ENCODE data around the gene NFS1. TPM values are rescaled to one million over a fixed set of nuclear protein-coding genes. Genes with fewer than 3 reads are reported as not detected.

The NFS1 gene
- total and polyA plus RNA-seq, 2 of the 8 experiments (the other 6 are each of a cell fraction or from before 2014, with no cell fraction given): 26.1 to 38.8 TPM

GRCh38 chr20:35662551-35662950 lies 36.6 kb downstream of the NFS1 start:
- no peak overlapping the region for H4K91ac ChIP-seq (replicated peaks; ENCODE audit: insufficient read length, low read length)
- ChIA-PET POLR2A (ENCODE audit: partially characterized antibody) (interaction anchor here (1.1 to 4.7 kb wide), 12 partner anchors 9 to 292 kb away, joined by 3 to 43 read pairs (median 8); partner anchors contain the start of genes RBM39, SCAND1 and SPAG4), CTCF (ENCODE audit: partially characterized antibody) (no interaction called here)
- H2BK15ac ChIP-seq (ENCODE audit: low read length): no peak overlapping the region
- peak overlapping the region in 2 of 4 experiments; percentile 9 to 13; a peak in 3 of 7 replicates for H3K9ac ChIP-seq (replicated peaks in 1 of 4; ENCODE audit: extremely low read depth in 1 of 4, low read depth in 3 of 4, low read length in 3 of 4)
- FAIRE-seq (no peak), DNase-seq (ENCODE audit: low read depth in 1 of 2, low spot score in 2 of 2) (no peak)
- H4K20me1 ChIP-seq (replicated peaks in 1 of 2; ENCODE audit: control insufficient read depth in 1 of 2, insufficient read depth in 2 of 2, low read length in 2 of 2): peaks cover 40 to 51% of the 10 kb centered on the region in 2 experiments
- 46% methylated on average over 2 of the region's 2 CpGs; no CpG with 5 or more reads in 1 of the 2 experiments for WGBS, 2 experiments (ENCODE audit: extremely low coverage in 1 of 2, insufficient coverage in 1 of 2, insufficient read length in 1 of 2, insufficient replicate concordance in 2 of 2, low coverage in 1 of 2, low lambda C conversion rate in 2 of 2, missing lambda C conversion rate in 1 of 2)
- H3K4me2 ChIP-seq (ENCODE audit: insufficient read depth in 1 of 2, low read depth in 2 of 2, low read length in 2 of 2): peak overlapping the region; percentile 90 to 93
- no peaks in the 10 kb centered on the region for H3K79me1 ChIP-seq (ENCODE audit: low read depth, low read length)
- H3K36me3 ChIP-seq (ENCODE audit: control insufficient read depth in 2 of 4, insufficient read depth in 4 of 4, low read length in 3 of 4): no peaks in the 10 kb centered on the region
- H2AFZ ChIP-seq (ENCODE audit: low read length): no peak overlapping the region
- no peak overlapping the region for H3K4ac ChIP-seq (replicated peaks; ENCODE audit: insufficient read length, low read depth, low read length)
- no peak overlapping the region for H3K27ac ChIP-seq (ENCODE audit: low read depth, low read length)
- peak overlapping the region; percentile 92 to 100 (median 98); a peak in 6 of 8 replicates for H3K4me3 ChIP-seq (ENCODE audit: extremely low read depth in 1 of 4, insufficient read depth in 2 of 4, low read depth in 3 of 4, low read length in 4 of 4)
- H2BK12ac ChIP-seq (ENCODE audit: low read depth, low read length): no peak overlapping the region
- no peak overlapping the region for H2BK5ac ChIP-seq (ENCODE audit: low read depth, low read length)
- H4K8ac ChIP-seq (ENCODE audit: extremely low read depth, insufficient read depth, low read length): no peak overlapping the region
- peaks cover 61 to 72% of the 10 kb centered on the region in 2 experiments for H3K79me2 ChIP-seq (ENCODE audit: control insufficient read depth in 1 of 2, insufficient read depth in 2 of 2, low read length in 2 of 2)
- H3K18ac ChIP-seq (ENCODE audit: extremely low read depth, low read length): no peak overlapping the region
- no peak overlapping the region for H2AK5ac ChIP-seq (ENCODE audit: low read depth, low read length)
- no peak overlapping the region for H3K14ac ChIP-seq (ENCODE audit: insufficient read length)
- no peak overlapping the region for H2BK20ac ChIP-seq (ENCODE audit: low read length)
- H3K9me3 ChIP-seq (ENCODE audit: insufficient read depth in 2 of 2, low read depth in 1 of 2, low read length in 1 of 2): no peaks in the 10 kb centered on the region
- no peak overlapping the region for H2BK120ac ChIP-seq (replicated peaks; ENCODE audit: low read depth, low read length)
- no peaks in the 10 kb centered on the region for H3K27me3 ChIP-seq (replicated peaks in 1 of 4; ENCODE audit: control insufficient read depth in 3 of 4, extremely low read depth in 1 of 4, insufficient read depth in 3 of 4, low read length in 3 of 4)
- peaks cover 9% of the 10 kb centered on the region for H3K23me2 ChIP-seq (ENCODE audit: low read depth, low read length)
- no peak overlapping the region for H3K56ac ChIP-seq (replicated peaks; ENCODE audit: insufficient read length, low read depth, low read length)
- H4K5ac ChIP-seq (ENCODE audit: insufficient read length, low read depth, low read length): no peak overlapping the region
- H3K4me1 ChIP-seq (replicated peaks in 1 of 4; ENCODE audit: control insufficient read depth in 3 of 4, insufficient read depth in 4 of 4, low read length in 3 of 4): peaks cover 0 to 7% (median 0%) of the 10 kb centered on the region in 4 experiments; a peak in 3 of 7 replicates
- H3K23ac ChIP-seq (ENCODE audit: insufficient read length): no peak overlapping the region
- no peak for TF ChIP-seq CHD2 (IDR thresholded peaks at IDR 0.05; ENCODE audit: low read length)
- no peak for TF ChIP-seq SIN3A (conservative IDR thresholded peaks at IDR 0.05 in 1 of 2, IDR thresholded peaks at IDR 0.05 in 1 of 2; ENCODE audit: low read depth in 1 of 2, low read length in 2 of 2)
- no peak for TF ChIP-seq GTF2F1 (IDR thresholded peaks at IDR 0.05; ENCODE audit: borderline replicate concordance, low read depth, low read length)
